ENCODE results near the gene ADGRA3. TPM values are rescaled to one million over a fixed set of nuclear protein-coding genes. Genes with fewer than 3 reads are reported as not detected.

ADGRA3 gene
- total RNA-seq, 2 donors from 2014 or later: 32.0 to 33.8 TPM

GRCh38 chr4:22552812-22553211, 36.9 kb upstream of the ADGRA3 start:
- Histone ChIP-seq H3K4me3 (no peak overlapping the region), H3K27ac (no peak overlapping the region), H3K27me3 (replicated peaks; ENCODE audit: insufficient read depth) (no peaks in the 10 kb centered on the region), H3K36me3 (no peaks in the 10 kb centered on the region), H3K9me3 (no peaks in the 10 kb centered on the region), H3K4me1 (replicated peaks) (no peaks in the 10 kb centered on the region)
- intact Hi-C loops (cut with DNase I): no loop called here
- no peak for DNase-seq (ENCODE audit: low spot score)
- WGBS: 80% methylated on average over 3 of the region's 3 CpGs
- no peak for TF ChIP-seq POLR2AphosphoS5 (IDR thresholded peaks at IDR 0.05)
- TF ChIP-seq CTCF (IDR thresholded peaks at IDR 0.05): no peak
- no peak for TF ChIP-seq POLR2A (IDR thresholded peaks at IDR 0.05)

- no peaks in the 10 kb centered on the region for H3K4me1 ChIP-seq (replicated peaks)
- TF ChIP-seq POLR2AphosphoS5 (IDR thresholded peaks at IDR 0.05) (no peak), POLR2A (IDR thresholded peaks at IDR 0.05) (no peak), CTCF (IDR thresholded peaks at IDR 0.05) (no peak)
- H3K27ac ChIP-seq: no peak overlapping the region
- H3K27me3 ChIP-seq (replicated peaks; ENCODE audit: insufficient read depth): no peaks in the 10 kb centered on the region
- intact Hi-C loops (cut with DNase I): no loop called here
- no peaks in the 10 kb centered on the region for H3K9me3 ChIP-seq
- H3K36me3 ChIP-seq: no peaks in the 10 kb centered on the region
- no peak for DNase-seq (ENCODE audit: low spot score)
- no peak overlapping the region for H3K4me3 ChIP-seq
- WGBS: 57% methylated on average over 1 of the region's 1 CpG
These were observed 35.7 kb upstream of the ADGRA3 start for GRCh38 chr4:22551550-22551949.

GRCh38 chr4:22546299-22546698, 30.4 kb upstream of the ADGRA3 start:
- Histone ChIP-seq H3K36me3 (no peaks in the 10 kb centered on the region), H3K9me3 (no peaks in the 10 kb centered on the region), H3K4me3 (no peak overlapping the region), H3K27me3 (replicated peaks; ENCODE audit: insufficient read depth) (no peaks in the 10 kb centered on the region), H3K4me1 (replicated peaks) (no peaks in the 10 kb centered on the region), H3K27ac (no peak overlapping the region)
- no peak for DNase-seq (ENCODE audit: low spot score)
- intact Hi-C loops (cut with DNase I): no loop called here
- 94% methylated on average over 3 of the region's 3 CpGs for WGBS
- TF ChIP-seq POLR2A (IDR thresholded peaks at IDR 0.05): no peak
- no peak for TF ChIP-seq CTCF (IDR thresholded peaks at IDR 0.05)
- TF ChIP-seq POLR2AphosphoS5 (IDR thresholded peaks at IDR 0.05): no peak

GRCh38 chr4:22539251-22539650, 23.4 kb upstream of the ADGRA3 start:
- H3K4me1 ChIP-seq (replicated peaks): no peaks in the 10 kb centered on the region
- intact Hi-C loops (cut with DNase I): no loop called here
- 77% methylated on average over 2 of the region's 2 CpGs for WGBS
- no peak for DNase-seq (ENCODE audit: low spot score)
- H3K27me3 ChIP-seq (replicated peaks; ENCODE audit: insufficient read depth): no peaks in the 10 kb centered on the region
- H3K36me3 ChIP-seq: no peaks in the 10 kb centered on the region
- TF ChIP-seq POLR2AphosphoS5 (IDR thresholded peaks at IDR 0.05) (no peak), CTCF (IDR thresholded peaks at IDR 0.05) (no peak), POLR2A (IDR thresholded peaks at IDR 0.05) (no peak)
- H3K4me3 ChIP-seq: no peak overlapping the region
- no peak overlapping the region for H3K27ac ChIP-seq
- no peaks in the 10 kb centered on the region for H3K9me3 ChIP-seq

- H3K27ac ChIP-seq: no peak overlapping the region
- H3K27me3 ChIP-seq (replicated peaks; ENCODE audit: insufficient read depth): no peaks in the 10 kb centered on the region
- H3K4me3 ChIP-seq: no peak overlapping the region
- no peak for DNase-seq (ENCODE audit: low spot score)
- no peaks in the 10 kb centered on the region for H3K36me3 ChIP-seq
- intact Hi-C loops (cut with DNase I): no loop called here
- TF ChIP-seq POLR2A (IDR thresholded peaks at IDR 0.05): no peak
- TF ChIP-seq POLR2AphosphoS5 (IDR thresholded peaks at IDR 0.05): no peak
- TF ChIP-seq CTCF (IDR thresholded peaks at IDR 0.05): no peak
- no peaks in the 10 kb centered on the region for H3K9me3 ChIP-seq
- H3K4me1 ChIP-seq (replicated peaks): no peaks in the 10 kb centered on the region
These were observed 22.0 kb upstream of the ADGRA3 start for GRCh38 chr4:22537864-22538263.
